K562 (cell line): ENCODE measurements around the gene IRF9. TPM values are rescaled to one million over a fixed set of nuclear protein-coding genes. Genes with fewer than 3 reads are reported as not detected.

Source experiments
- ATF6 ChIP-seq: sonication (generic); formaldehyde crosslinking; IDR thresholded peaks from 2 replicates; pipeline ENCODE4 v1.4.0; 2020; ENCODE audit warnings: mild to moderate bottlenecking, missing genetic modification reagents
- BHLHE40 ChIP-seq: IDR thresholded peaks from 2 replicates; pipeline ENCODE4 v1.6.1; 2011; ENCODE audit warnings: low read length, improper control_type of control experiment
- BRF1 ChIP-seq: IDR thresholded peaks from 3 replicates; pipeline ENCODE4 v1.6.1; 2011; ENCODE audit warnings: borderline replicate concordance, mild to moderate bottlenecking; ENCODE audit not compliant: insufficient read length; ENCODE audit errors: extremely low read depth
- C11orf30 ChIP-seq: fragments of 450-650 bp; IDR thresholded peaks from 2 replicates; pipeline ENCODE4 v1.6.1; 2016; ENCODE audit warnings: low read depth, mild to moderate bottlenecking
- CBX3 ChIP-seq, 2 experiments: IDR thresholded peaks; 1 replicate in 1 of 2; 2 replicates in 1 of 2; pipeline ENCODE4 v1.6.1; 2012; ENCODE audit warnings: inconsistent platforms in 2 of 2, low read length in 2 of 2, borderline replicate concordance in 1 of 2, control low read depth in 1 of 2
- CEBPB ChIP-seq: fragments of 450-650 bp; IDR thresholded peaks from 2 replicates; pipeline ENCODE4 v1.6.1; 2016; ENCODE audit warnings: missing genetic modification characterization, missing compliant biosample characterization
- CHD1 ChIP-seq: fragments of 200-600 bp; sonication (generic); IDR thresholded peaks from one replicate; pipeline ENCODE4 v1.6.1; 2012; ENCODE audit warnings: mild to moderate bottlenecking, moderate library complexity, low read length, inconsistent platforms
- HINFP ChIP-seq: fragments of 450-650 bp; conservative IDR thresholded peaks from 2 replicates; pipeline ENCODE4 v1.6.1; 2016; ENCODE audit warnings: missing genetic modification characterization, low read depth, mild to moderate bottlenecking, control low read depth, missing compliant biosample characterization
- MBD1 ChIP-seq: fragments of 250-450 bp; sonication (Bioruptor Pico); IDR thresholded peaks from 2 replicates; pipeline ENCODE4 v1.8.0; 2022; ENCODE audit warnings: inconsistent platforms
- MTF1 ChIP-seq: fragments of 250-450 bp; sonication (Bioruptor Pico); IDR thresholded peaks from 2 replicates; pipeline ENCODE4 v1.9.0; 2021; ENCODE audit warnings: moderate library complexity, mild to moderate bottlenecking, inconsistent platforms, borderline replicate concordance
- POLR2AphosphoS5 ChIP-seq: IDR thresholded peaks from 2 replicates; pipeline ENCODE4 v1.6.1; 2011; ENCODE audit warnings: mild to moderate bottlenecking, low read depth, low read length, moderate library complexity; ENCODE audit not compliant: control insufficient read depth, insufficient read depth
- SAFB ChIP-seq: fragments of 200-400 bp; formaldehyde crosslinking; IDR thresholded peaks from 2 replicates; pipeline ENCODE4 v1.6.1; 2017; ENCODE audit warnings: low read depth, low read length, borderline replicate concordance
- SAP30 ChIP-seq: fragments of 200-600 bp; sonication (generic); IDR thresholded peaks from 2 replicates; pipeline ENCODE4 v1.6.1; 2012; ENCODE audit warnings: borderline replicate concordance, low read depth, mild to moderate bottlenecking, moderate library complexity, low read length, control low read depth, inconsistent platforms; ENCODE audit not compliant: insufficient read depth, poor library complexity, severe bottlenecking
- SIN3A ChIP-seq, 2 experiments: fragments of 150-350 bp in 1 of 2; IDR thresholded peaks; 2 replicates each; pipeline ENCODE4 v1.6.1; 2011 to 2016; ENCODE audit warnings: borderline replicate concordance in 2 of 2, low read depth in 2 of 2, low read length in 2 of 2, mild to moderate bottlenecking in 2 of 2, moderate library complexity in 2 of 2; ENCODE audit not compliant: control insufficient read depth in 1 of 2
- ZBTB9 ChIP-seq: fragments of 450-650 bp; formaldehyde crosslinking; IDR thresholded peaks from 2 replicates; pipeline ENCODE4 v1.4.0; 2020; ENCODE audit warnings: mild to moderate bottlenecking, moderate library complexity
- ZNF224 ChIP-seq: sonication (generic); formaldehyde crosslinking; IDR thresholded peaks from 2 replicates; pipeline ENCODE4 v1.8.0; 2022; ENCODE audit warnings: mild to moderate bottlenecking, missing genetic modification reagents
- ZZZ3 ChIP-seq: fragments of 450-650 bp; IDR thresholded peaks from 2 replicates; pipeline ENCODE4 v1.6.1; 2016; ENCODE audit warnings: antibody characterized with exemption, mild to moderate bottlenecking, moderate library complexity
- polyA plus RNA-seq, 8 experiments: library from polyadenylated mRNA; depleted of rRNA in 4 of 8; stranded (reverse) in 5 of 8; unstranded in 3 of 8; fragments of >200 nt; fragmentation: Nextera tagmentation in 2 of 8; fragmentation: Illumina TruSeq in 1 of 8; extraction: Ambion mirVana in 2 of 8; extraction: Trizol in 1 of 8; gene quantifications; 2 replicates each; pipeline versions ENCODE4 v1.2.1 to v1.2.3, GENCODE V29; 2011 to 2014; ENCODE audit warnings: inconsistent platforms in 1 of 8, missing spikeins in 1 of 8
- total RNA-seq, 7 experiments: library from RNA; depleted of rRNA in 6 of 7; stranded (reverse); fragments of >200 nt in 6 of 7; fragmentation: Illumina TruSeq in 2 of 7; extraction: Trizol in 2 of 7; gene quantifications; 2 replicates each; pipeline versions ENCODE4 v1.2.1 to v1.2.3, GENCODE V29; 2011 to 2021; ENCODE audit warnings: low replicate concordance in 1 of 7

The IRF9 gene
- total and polyA plus RNA-seq, 9 of the 15 experiments (the other 6 are each of a cell fraction or from before 2014, with no cell fraction given): 0.79 to 14.8 (median 6.1) TPM

- TF ChIP-seq MBD1 (CRISPR knock-in tag) (no peak), C11orf30 (no peak), CHD1 (no peak), ZBTB9 (CRISPR knock-in tag) (no peak), SIN3A (IDR thresholded peaks at IDR 0.05; ENCODE audit: borderline replicate concordance in 2 of 2, control insufficient read depth in 1 of 2, low read depth in 2 of 2, low read length in 2 of 2) (peak; percentile 79 to 80; a peak in 3 of 4 replicates), SAFB (peak; percentile 91), CBX3 (IDR thresholded peaks at IDR 0.05; ENCODE audit: borderline replicate concordance in 1 of 2, low read length in 2 of 2) (no peak), MTF1 (CRISPR knock-in tag) (no peak), BRF1 (no peak), BHLHE40 (peak; percentile 34), ZNF224 (CRISPR knock-in tag) (no peak), SAP30 (peak; percentile 92), ATF6 (0 out of 2 replicates have a peak, but pooled peaks have one; percentile 6), CEBPB (peak; percentile 72), ZZZ3 (no peak), HINFP (tag) (no peak), POLR2AphosphoS5 (no peak; the same call in none of the 2 replicates)
Measured at GRCh38 chr14:24114532-24115421, 46.3 kb upstream of the IRF9 start, which contains the start of the genes DCAF11 and NRL (continued).
